MG63 (cell line): ENCODE results near the gene PARG. TPM values are rescaled to one million over a fixed set of nuclear protein-coding genes. Genes with fewer than 3 reads are reported as not detected.
"Not testable (repeated sequence)": the region's sequence is repeated elsewhere in the genome, so short reads cannot be mapped to it uniquely, and the experiment has no call there.

ENCODE experiments used
- DNase-seq: peaks from one replicate; pipeline ENCODE4 v3.0.0-alpha.2; 2020
- H3K27me3 ChIP-seq: fragments of 250-450 bp; sonication (Bioruptor Pico); 2 replicates; pipeline ENCODE4 v1.5.1; 2020; ENCODE audit warnings: mild to moderate bottlenecking, moderate library complexity
- H3K36me3 ChIP-seq: fragments of 250-450 bp; sonication (Bioruptor Pico); 2 replicates; pipeline ENCODE4 v1.5.1; 2020; ENCODE audit warnings: mild to moderate bottlenecking, moderate library complexity
- H3K4me3 ChIP-seq: fragments of 250-450 bp; sonication (Bioruptor Pico); 2 replicates; pipeline ENCODE4 v1.5.1; 2020; ENCODE audit warnings: mild to moderate bottlenecking, moderate library complexity
- H3K9me3 ChIP-seq: fragments of 250-450 bp; sonication (Bioruptor Pico); 2 replicates; pipeline ENCODE4 v1.5.1; 2020; ENCODE audit warnings: mild to moderate bottlenecking, moderate library complexity
- total RNA-seq: library from RNA; depleted of rRNA; stranded (reverse); fragments of >200 nt; shearing (Covaris generic); gene quantifications from 2 replicates; pipeline ENCODE4 v1.2.3, GENCODE V29; 2014; ENCODE audit warnings: low replicate concordance

PARG gene
- total RNA-seq, 1 experiment from 2014 or later, result 19.3 TPM

DNA sequence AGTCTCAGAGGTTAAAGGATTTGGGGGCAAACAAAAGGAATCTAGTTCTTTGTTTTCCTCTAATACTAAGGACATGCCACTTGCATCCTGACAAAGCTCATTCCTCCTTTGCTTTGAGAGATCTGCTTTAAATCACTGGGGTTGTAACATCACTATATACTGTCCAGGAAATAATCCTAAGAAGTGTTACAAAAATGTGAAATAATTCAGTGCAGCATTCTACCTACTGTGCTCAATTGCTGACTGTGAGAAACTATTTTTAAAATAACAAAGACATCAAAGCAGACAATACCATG, 99.5 kb downstream of the PARG start:
- not testable (repeated sequence) for H3K9me3 ChIP-seq, H3K36me3 ChIP-seq, DNase-seq, H3K4me3 ChIP-seq, H3K27me3 ChIP-seq

DNA sequence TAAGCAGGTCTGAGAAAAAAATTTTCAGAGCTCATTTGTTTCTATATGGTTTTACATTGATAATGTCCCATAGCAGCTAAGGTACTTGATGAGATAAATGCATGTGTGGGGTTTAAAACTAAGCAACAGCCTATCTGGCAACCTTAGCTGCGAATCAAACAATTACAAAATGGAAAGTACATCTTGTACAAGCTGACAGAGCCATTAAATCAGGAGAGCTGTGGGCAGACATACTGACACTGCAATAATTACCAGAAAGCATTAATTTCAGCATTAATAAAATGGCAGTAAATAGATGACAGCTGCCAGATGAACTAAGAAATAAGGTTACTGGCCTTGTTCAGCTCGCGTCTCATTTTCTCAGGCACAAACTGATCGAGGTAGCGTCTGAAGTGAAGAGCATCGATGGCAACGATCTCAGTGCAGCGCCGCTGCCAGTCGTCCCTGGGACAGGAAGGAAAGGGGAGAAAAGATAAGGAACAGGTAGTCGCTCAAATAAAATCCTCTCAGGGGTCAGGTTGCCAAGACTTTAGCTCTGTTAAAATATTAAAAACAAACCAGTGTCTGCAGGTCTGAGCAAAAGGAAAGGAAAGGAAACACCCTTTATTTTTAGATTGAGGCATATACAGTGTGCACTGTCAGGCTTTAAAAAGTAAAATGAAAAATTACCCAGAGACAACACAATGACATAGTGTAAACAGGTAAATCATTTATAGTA, 100.1 kb downstream of the PARG start:
- H3K9me3 ChIP-seq, result no peaks in the 10 kb centered on the region
- H3K36me3 ChIP-seq, result peaks cover 3% of the 10 kb centered on the region
- H3K4me3 ChIP-seq, result no peak overlapping the region
- H3K27me3 ChIP-seq, result no peaks in the 10 kb centered on the region
- DNase-seq, result no peak

DNA sequence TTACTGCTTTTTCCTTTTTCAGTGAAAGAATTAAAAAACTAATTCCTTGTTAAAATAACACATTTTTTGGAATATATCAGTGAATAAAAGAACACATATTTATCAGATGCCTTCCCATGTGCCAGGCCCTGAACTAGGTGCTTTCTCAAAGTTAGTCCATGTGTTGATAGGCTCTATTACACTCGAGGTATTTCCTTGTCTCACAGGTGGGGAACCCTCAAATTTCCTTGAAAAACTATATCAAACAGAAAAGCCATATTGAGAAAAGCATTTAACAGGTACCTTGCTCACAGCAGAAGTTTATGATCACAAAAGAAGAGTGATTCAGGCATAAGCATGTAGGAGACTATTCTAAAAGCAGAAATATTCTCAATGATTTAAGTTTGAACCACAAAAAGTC, 104.1 kb downstream of the PARG start:
- DNase-seq, result no peak

DNA sequence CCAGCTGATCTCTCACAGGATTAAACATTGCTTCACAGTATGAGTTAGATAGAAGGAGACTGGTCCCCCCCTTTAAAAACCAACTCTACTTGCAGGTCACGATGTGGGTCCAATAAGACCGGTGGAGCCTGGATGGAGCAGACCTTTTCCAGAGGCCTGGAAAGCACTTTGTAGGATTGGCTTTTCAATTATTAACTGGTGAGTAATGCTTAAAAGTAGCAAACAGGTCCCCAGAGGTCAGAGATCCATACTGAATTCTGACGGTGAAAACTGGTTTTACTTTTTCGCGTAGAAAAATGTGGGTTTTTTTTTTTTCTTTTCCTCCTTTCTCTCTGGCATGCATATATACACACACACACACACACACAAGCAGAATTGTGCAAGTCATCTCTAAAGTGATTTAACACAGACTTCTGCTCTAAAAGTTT, 104.8 kb downstream of the PARG start:
- DNase-seq, result no peak
- Histone ChIP-seq H3K4me3 (no peak overlapping the region), H3K36me3 (peaks cover 3% of the 10 kb centered on the region), H3K9me3 (no peaks in the 10 kb centered on the region), H3K27me3 (no peaks in the 10 kb centered on the region)

More for the DNA sequence above, 104.1 kb downstream of the PARG start:
- no peaks in the 10 kb centered on the region for H3K27me3 ChIP-seq
- no peaks in the 10 kb centered on the region for H3K9me3 ChIP-seq
- H3K36me3 ChIP-seq, result peaks cover 3% of the 10 kb centered on the region
- no peak overlapping the region for H3K4me3 ChIP-seq

DNA sequence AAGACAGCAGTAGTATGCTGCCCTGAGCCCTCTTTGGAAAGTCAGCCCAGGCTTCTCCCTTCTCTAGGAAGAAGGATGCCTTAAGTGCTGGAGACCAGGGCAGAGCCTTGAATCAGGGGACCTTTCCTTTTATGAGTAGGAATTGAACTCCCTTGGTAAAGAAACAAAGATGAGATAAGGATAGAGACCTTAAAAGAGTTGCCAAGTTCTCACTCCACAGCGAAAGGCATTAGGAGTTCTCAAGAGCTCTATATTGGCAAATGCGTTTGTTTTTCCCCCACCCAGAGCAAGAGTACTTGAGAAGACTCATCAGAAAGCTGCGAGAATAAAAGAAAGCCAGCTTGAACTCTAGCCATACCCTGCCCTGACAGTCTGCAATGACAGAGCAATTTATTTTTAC, 106.9 kb downstream of the PARG start:
- DNase-seq, result no peak
- Histone ChIP-seq H3K9me3 (no peaks in the 10 kb centered on the region), H3K27me3 (no peaks in the 10 kb centered on the region), H3K36me3 (peaks cover 3% of the 10 kb centered on the region; the same call in 1 of the 2 replicates), H3K4me3 (no peak overlapping the region)

GRCh38 chr10:49834201-49834600, 107.6 kb downstream of the PARG start:
- Histone ChIP-seq H3K36me3 (no peaks in the 10 kb centered on the region), H3K27me3 (no peaks in the 10 kb centered on the region), H3K4me3 (no peak overlapping the region), H3K9me3 (no peaks in the 10 kb centered on the region)
- no peak for DNase-seq

DNA sequence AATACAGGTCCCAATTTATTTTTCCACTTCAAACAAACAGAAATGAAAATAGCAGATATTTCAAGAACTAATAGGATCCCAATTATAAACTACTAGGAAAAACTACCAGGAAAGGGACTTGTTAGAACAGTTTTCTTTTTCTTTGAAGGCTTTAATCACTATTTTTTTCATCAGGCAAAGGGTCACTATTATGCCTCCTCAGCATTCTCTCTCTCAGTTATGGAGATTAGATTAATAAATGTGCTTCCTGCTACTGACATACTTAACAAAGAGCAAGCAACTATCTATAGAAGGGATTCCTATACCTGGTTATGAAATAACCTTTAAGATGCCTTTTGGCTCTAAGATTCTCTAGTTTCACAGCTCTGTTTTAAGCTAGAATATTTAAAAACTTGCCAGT, 108.7 kb downstream of the PARG start:
- DNase-seq, result no peak
- H3K36me3 ChIP-seq, result no peaks in the 10 kb centered on the region

DNA sequence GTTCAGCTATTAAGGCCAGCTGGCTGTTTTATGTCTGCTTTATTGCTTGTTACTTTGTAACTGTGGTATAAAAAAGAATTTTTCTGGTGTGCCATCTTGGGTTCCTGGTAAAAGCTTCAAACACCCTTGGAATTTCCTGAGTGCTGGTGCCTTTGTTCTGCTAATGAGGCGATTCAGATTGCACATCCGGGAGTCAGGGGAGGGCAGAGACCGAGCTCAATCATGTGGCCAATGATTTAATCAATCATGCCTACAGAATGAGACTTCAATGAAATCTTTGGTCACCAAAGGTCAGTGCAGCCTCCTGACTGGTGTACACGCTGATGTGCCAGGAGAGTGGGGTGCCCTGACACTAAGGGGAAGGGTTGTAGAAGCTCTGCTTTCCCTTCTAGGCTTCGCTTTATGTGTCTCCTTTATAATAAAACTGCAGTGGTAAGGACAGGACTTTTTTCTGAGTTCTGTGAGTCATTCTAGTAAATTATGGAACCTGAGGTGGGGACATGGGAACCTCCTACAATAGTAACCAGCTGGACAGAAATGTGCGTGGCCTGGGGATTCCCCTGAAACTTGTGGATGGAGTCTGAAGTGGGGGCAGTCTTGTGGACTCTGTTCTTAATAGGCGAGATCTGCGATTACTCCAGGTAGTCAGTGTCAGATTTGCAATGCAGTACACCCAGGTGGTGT, 110.3 kb downstream of the PARG start:
- H3K9me3 ChIP-seq, result no peaks in the 10 kb centered on the region
- H3K27me3 ChIP-seq, result no peaks in the 10 kb centered on the region
- DNase-seq, result no peak
- no peak overlapping the region for H3K4me3 ChIP-seq
- H3K36me3 ChIP-seq, result no peaks in the 10 kb centered on the region

More for the DNA sequence above, 108.7 kb downstream of the PARG start:
- no peaks in the 10 kb centered on the region for H3K9me3 ChIP-seq
- H3K4me3 ChIP-seq, result no peak overlapping the region
- H3K27me3 ChIP-seq, result no peaks in the 10 kb centered on the region

DNA sequence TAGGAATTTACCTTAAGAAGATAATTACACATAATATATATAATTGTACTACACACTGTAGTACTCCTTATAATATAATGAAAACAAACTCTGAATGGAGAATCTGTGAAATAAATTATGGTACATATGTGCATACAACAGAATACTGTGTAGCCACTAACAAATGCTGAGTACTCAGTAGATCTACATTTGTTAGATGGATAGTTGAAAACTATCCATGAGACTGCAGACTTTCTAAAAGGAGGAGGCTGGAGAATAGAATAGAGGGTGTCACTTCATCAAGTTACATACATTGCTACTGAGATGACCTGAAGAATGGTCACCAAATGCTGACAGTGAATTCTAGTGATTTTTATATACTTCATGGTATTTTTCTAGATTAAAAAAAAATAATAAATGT, 111.0 kb downstream of the PARG start:
- no peaks in the 10 kb centered on the region for H3K27me3 ChIP-seq
- H3K4me3 ChIP-seq, result no peak overlapping the region
- no peaks in the 10 kb centered on the region for H3K36me3 ChIP-seq

DNA sequence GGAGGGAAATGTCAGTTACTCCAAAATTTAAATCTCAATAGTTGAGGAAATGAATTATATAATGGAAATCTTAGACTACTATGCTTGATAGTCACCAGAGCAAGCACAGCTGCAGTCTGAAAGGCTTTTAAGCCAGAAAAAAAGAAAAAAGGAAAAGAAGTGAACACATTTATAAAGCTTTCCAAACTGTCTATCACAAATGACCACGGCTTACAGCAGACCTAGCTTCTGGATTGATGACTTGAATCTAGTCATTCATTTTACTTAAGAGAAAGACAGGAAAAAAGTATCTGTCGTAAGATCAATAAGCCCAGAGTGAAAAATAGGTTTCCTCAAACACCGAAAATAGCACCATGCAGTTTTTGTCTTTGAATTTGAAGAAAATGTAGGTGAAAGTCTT, 111.8 kb downstream of the PARG start:
- DNase-seq, result no peak
- H3K9me3 ChIP-seq, result no peaks in the 10 kb centered on the region
- H3K4me3 ChIP-seq, result no peak overlapping the region
- no peaks in the 10 kb centered on the region for H3K36me3 ChIP-seq
- no peaks in the 10 kb centered on the region for H3K27me3 ChIP-seq

More for the DNA sequence above, 111.0 kb downstream of the PARG start:
- DNase-seq, result no peak
- H3K9me3 ChIP-seq, result no peaks in the 10 kb centered on the region

DNA sequence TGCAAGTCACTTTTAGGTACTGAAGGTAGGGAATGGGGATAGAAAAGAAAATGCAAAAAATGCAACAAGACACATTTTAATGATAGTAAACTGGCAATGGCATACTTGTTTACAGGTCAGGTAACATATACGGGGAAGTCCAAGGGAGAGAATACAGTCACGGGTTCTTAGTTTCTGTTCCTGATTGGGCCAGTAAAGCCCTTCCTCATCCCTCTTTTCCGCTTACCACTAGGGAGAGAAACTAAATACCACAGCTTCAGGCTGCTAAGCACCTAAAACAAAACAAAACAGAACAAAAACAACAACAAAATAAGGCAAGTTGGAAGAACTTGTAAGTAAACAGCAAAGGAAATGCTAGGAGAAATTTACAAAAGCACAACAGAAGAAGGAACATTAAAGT, 114.5 kb downstream of the PARG start:
- no peaks in the 10 kb centered on the region for H3K27me3 ChIP-seq
- no peaks in the 10 kb centered on the region for H3K9me3 ChIP-seq
- no peak overlapping the region for H3K4me3 ChIP-seq
- no peaks in the 10 kb centered on the region for H3K36me3 ChIP-seq
- DNase-seq, result no peak

GRCh38 chr10:49819234-49819958, 122.4 kb downstream of the PARG start:
- Histone ChIP-seq H3K27me3 (no peaks in the 10 kb centered on the region), H3K9me3 (no peaks in the 10 kb centered on the region), H3K4me3 (no peak overlapping the region), H3K36me3 (no peaks in the 10 kb centered on the region)
- DNase-seq, result no peak

DNA sequence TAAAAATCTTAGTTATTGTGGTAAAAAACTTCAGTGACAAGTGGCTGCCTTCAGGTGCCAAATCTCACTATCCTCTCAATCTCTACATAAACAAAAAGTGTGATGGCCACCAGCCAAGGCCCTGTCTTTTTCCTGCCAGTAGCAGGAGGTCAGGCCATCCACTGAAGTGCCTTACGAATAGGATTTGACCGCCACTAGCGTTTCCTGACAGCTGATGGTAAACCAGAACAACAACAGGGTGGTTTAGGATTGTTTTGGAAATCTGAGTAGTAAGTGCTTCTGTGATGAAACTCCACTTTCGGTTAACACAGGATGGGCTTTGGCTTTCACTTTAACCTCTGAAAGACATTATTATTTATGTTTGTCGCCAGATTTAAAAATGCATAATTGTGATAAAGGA, 124.0 kb downstream of the PARG start:
- Histone ChIP-seq H3K36me3 (no peaks in the 10 kb centered on the region), H3K4me3 (no peak overlapping the region), H3K27me3 (peaks cover 2% of the 10 kb centered on the region; the same call in 1 of the 2 replicates), H3K9me3 (no peaks in the 10 kb centered on the region; the same call in 1 of the 2 replicates)
- DNase-seq, result no peak

GRCh38 chr10:49803988-49804387, 137.8 kb downstream of the PARG start:
- H3K9me3 ChIP-seq, result peaks cover 6% of the 10 kb centered on the region; the same call in 1 of the 2 replicates
- no peak overlapping the region for H3K4me3 ChIP-seq
- H3K36me3 ChIP-seq, result no peaks in the 10 kb centered on the region
- DNase-seq, result peak; percentile 17
- peaks cover 10% of the 10 kb centered on the region for H3K27me3 ChIP-seq

- Histone ChIP-seq H3K36me3 (no peaks in the 10 kb centered on the region), H3K27me3 (peaks cover 32% of the 10 kb centered on the region), H3K4me3 (no peak overlapping the region), H3K9me3 (no peaks in the 10 kb centered on the region)
- no peak for DNase-seq
Measured at GRCh38 chr10:49798275-49798674, 143.6 kb downstream of the PARG start.

GRCh38 chr10:49791100-49791499, 150.7 kb downstream of the PARG start:
- DNase-seq, result no peak
- Histone ChIP-seq H3K9me3 (no peaks in the 10 kb centered on the region), H3K27me3 (peaks cover 32% of the 10 kb centered on the region), H3K36me3 (no peaks in the 10 kb centered on the region), H3K4me3 (no peak overlapping the region)

GRCh38 chr10:49784681-49785080, 157.1 kb downstream of the PARG start:
- no peak for DNase-seq
- H3K27me3 ChIP-seq, result peaks cover 30% of the 10 kb centered on the region
- H3K36me3 ChIP-seq, result no peaks in the 10 kb centered on the region
- H3K4me3 ChIP-seq, result no peak overlapping the region
- no peaks in the 10 kb centered on the region for H3K9me3 ChIP-seq
